Measurements from ENCODE around the gene IL18RAP.

Gene IL18RAP

GRCh38 chr2:102442967-102443828, 20.2 kb downstream of the IL18RAP start:
- DNase-seq (ENCODE audit: extremely low read depth, low read depth): no peak
- peak; percentile 75 for TF ChIP-seq CTCF (IDR thresholded peaks at IDR 0.05; ENCODE audit: low read depth, low read length)

- DNase-seq (ENCODE audit: extremely low read depth, low read depth): no peak
- TF ChIP-seq CTCF (IDR thresholded peaks at IDR 0.05; ENCODE audit: low read depth, low read length): no peak
These were observed 21.3 kb downstream of the IL18RAP start for GRCh38 chr2:102444233-102444632.

- TF ChIP-seq CTCF (IDR thresholded peaks at IDR 0.05; ENCODE audit: low read depth, low read length): no peak
These were observed 24.0 kb downstream of the IL18RAP start for GRCh38 chr2:102446936-102447335.

GRCh38 chr2:102449370-102449974, 26.5 kb downstream of the IL18RAP start:
- peak; percentile 73 for TF ChIP-seq CTCF (IDR thresholded peaks at IDR 0.05; ENCODE audit: low read depth, low read length)
- DNase-seq (ENCODE audit: extremely low read depth, low read depth): no peak

More at GRCh38 chr2:102446936-102447335, 24.0 kb downstream of the IL18RAP start:
- DNase-seq (ENCODE audit: extremely low read depth, low read depth): no peak

- TF ChIP-seq CTCF (IDR thresholded peaks at IDR 0.05; ENCODE audit: low read depth, low read length): no peak
- no peak for DNase-seq (ENCODE audit: extremely low read depth, low read depth)
These were observed 29.0 kb downstream of the IL18RAP start for GRCh38 chr2:102451968-102452367.

- no peak for DNase-seq (ENCODE audit: extremely low read depth, low read depth)
- TF ChIP-seq CTCF (IDR thresholded peaks at IDR 0.05; ENCODE audit: low read depth, low read length): no peak
These were observed 30.5 kb downstream of the IL18RAP start for GRCh38 chr2:102453501-102453900.

GRCh38 chr2:102455061-102455670, 32.2 kb downstream of the IL18RAP start:
- TF ChIP-seq CTCF (IDR thresholded peaks at IDR 0.05; ENCODE audit: low read depth, low read length): no peak

More at GRCh38 chr2:102455061-102455670, 32.2 kb downstream of the IL18RAP start:
- DNase-seq (ENCODE audit: extremely low read depth, low read depth): no peak
